Right lobe of liver (tissue), 4 donors: ENCODE results near the gene HSD17B13.

ENCODE experiments used
- POLR2A ChIP-seq: fragments of 450-650 bp; IDR thresholded peaks from one replicate; pipeline ENCODE4 v1.6.1; 2017; ENCODE audit warnings: antibody characterized with exemption, mild to moderate bottlenecking
- TF ChIP-seq, protein P1 (sequence below), 4 donors: fragments of 200-600 bp in 3 of 4; fragments of 450-650 bp in 1 of 4; IDR thresholded peaks; one replicate each; pipeline versions ENCODE4 v1.5.1 to v1.8.0; 2016 to 2022; ENCODE audit warnings: antibody characterized with exemption in 4 of 4, mild to moderate bottlenecking in 2 of 4
- donor health status: DM: no; HTN: no; CAD: no.
- donor health status: DM: no; HTN: no; CAD: no.
- donor health status: DM: no; HTN: yes; CAD: no.

DNA sequence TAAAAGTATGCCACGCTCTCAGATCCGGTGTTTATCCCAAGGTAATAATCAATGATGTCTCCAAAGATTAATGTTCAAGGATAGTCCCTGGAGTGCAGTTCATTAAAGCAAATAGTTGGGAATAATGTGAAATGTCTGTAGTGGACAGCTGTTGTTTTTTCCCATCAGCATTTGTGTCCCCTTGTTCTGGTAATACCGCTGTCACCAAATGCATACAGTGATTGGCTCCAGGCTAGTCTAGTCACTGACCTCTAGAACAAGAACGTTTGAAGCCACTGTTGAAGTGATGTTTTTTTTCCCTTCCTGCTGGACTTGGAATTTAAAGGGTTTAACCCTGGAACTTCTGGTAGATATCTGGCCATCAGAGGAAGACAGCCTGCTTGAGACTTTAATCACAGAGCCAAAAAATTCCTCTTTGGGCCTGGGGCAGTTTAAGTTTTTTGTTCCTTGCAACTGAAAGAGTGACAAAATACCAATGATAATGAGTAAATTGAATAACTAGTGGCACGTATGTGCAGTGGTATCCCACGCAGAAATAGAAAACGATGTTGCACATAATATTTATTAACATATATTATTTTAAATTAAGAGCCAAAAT, 37.8 kb upstream of the HSD17B13 start:
- TF ChIP-seq, protein P1, sequence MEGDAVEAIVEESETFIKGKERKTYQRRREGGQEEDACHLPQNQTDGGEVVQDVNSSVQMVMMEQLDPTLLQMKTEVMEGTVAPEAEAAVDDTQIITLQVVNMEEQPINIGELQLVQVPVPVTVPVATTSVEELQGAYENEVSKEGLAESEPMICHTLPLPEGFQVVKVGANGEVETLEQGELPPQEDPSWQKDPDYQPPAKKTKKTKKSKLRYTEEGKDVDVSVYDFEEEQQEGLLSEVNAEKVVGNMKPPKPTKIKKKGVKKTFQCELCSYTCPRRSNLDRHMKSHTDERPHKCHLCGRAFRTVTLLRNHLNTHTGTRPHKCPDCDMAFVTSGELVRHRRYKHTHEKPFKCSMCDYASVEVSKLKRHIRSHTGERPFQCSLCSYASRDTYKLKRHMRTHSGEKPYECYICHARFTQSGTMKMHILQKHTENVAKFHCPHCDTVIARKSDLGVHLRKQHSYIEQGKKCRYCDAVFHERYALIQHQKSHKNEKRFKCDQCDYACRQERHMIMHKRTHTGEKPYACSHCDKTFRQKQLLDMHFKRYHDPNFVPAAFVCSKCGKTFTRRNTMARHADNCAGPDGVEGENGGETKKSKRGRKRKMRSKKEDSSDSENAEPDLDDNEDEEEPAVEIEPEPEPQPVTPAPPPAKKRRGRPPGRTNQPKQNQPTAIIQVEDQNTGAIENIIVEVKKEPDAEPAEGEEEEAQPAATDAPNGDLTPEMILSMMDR (IDR thresholded peaks at IDR 0.05): no peak
- no peak for TF ChIP-seq POLR2A
